ENCODE measurements around the gene CPD. TPM values are rescaled to one million over a fixed set of nuclear protein-coding genes. Genes with fewer than 3 reads are reported as not detected.

Gene CPD
- total and polyA plus RNA-seq, 8 donors = 4.6 to 48.4 (median 32.7) TPM

DNA sequence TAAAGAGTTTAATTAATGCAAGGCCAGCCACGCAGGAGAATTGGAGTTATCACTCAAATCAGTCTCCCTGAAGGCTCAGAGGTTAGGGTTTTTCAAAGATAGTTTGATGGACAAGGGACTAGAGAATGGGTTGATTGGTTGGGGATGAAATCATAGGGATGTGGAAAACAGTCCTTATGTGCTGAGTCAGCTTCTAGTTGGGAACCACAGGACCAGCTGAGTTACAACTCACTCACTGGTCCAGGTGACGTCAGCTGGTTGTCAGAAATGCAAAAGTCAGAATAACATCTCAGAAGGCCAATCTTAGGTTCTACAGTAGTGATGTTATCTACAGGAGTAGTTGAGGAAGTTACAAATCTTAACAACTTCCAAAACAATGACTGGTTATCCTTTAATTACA is 47.6 kb downstream of the CPD start:
- FAIRE-seq = no peak
- Histone ChIP-seq H3K27ac (no peak overlapping the region), H3K27me3 (no peaks in the 10 kb centered on the region), H3K36me3 (peaks cover 0 to 18% (median 3%) of the 10 kb centered on the region in 3 donors), H3K4me3 (no peak overlapping the region), H3K9me3 (no peaks in the 10 kb centered on the region), H3K4me1 (no peaks in the 10 kb centered on the region)
- intact Hi-C loops (cut with DNase I) = no loop called here
- no peak for DNase-seq
- WGBS, 2 donors = 91 to 94% methylated on average over 2 of the region's 2 CpGs
- ATAC-seq = no peak
- TF ChIP-seq, protein P1, sequence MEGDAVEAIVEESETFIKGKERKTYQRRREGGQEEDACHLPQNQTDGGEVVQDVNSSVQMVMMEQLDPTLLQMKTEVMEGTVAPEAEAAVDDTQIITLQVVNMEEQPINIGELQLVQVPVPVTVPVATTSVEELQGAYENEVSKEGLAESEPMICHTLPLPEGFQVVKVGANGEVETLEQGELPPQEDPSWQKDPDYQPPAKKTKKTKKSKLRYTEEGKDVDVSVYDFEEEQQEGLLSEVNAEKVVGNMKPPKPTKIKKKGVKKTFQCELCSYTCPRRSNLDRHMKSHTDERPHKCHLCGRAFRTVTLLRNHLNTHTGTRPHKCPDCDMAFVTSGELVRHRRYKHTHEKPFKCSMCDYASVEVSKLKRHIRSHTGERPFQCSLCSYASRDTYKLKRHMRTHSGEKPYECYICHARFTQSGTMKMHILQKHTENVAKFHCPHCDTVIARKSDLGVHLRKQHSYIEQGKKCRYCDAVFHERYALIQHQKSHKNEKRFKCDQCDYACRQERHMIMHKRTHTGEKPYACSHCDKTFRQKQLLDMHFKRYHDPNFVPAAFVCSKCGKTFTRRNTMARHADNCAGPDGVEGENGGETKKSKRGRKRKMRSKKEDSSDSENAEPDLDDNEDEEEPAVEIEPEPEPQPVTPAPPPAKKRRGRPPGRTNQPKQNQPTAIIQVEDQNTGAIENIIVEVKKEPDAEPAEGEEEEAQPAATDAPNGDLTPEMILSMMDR (IDR thresholded peaks at IDR 0.05) = no peak

DNA sequence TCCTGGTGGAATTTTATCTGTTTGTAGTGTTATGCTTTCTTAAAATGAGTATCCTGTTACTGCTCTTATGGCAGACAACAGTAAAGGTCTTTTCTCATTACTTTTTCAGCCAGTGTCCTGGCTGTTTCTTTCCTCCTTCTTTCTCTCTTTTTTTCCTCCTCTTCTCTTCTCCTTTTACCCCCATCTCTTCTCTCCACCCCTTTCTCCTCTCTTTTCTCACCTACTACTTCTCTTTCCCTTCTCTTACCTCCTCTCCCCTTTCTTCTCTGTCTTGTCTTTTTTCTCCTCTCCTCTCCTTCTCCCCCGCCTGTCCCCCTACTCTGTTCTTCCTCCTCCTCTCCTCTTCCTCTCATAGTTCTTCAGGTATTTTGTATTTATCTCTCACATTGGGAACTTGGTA is 48.9 kb downstream of the CPD start:
- DNase-seq (no peak), ATAC-seq (no peak), FAIRE-seq (no peak)
- Histone ChIP-seq H3K27ac (no peak overlapping the region), H3K36me3 (peaks cover 0 to 7% (median under 1%) of the 10 kb centered on the region in 3 donors), H3K9me3 (no peaks in the 10 kb centered on the region), H3K27me3 (no peaks in the 10 kb centered on the region), H3K4me1 (no peaks in the 10 kb centered on the region), H3K4me3 (no peak overlapping the region)
- intact Hi-C loops (cut with DNase I) = no loop called here
- TF ChIP-seq, protein P1 (IDR thresholded peaks at IDR 0.05) = no peak
- WGBS, 2 donors = 82 to 100% methylated on average over 1 of the region's 1 CpG

DNA sequence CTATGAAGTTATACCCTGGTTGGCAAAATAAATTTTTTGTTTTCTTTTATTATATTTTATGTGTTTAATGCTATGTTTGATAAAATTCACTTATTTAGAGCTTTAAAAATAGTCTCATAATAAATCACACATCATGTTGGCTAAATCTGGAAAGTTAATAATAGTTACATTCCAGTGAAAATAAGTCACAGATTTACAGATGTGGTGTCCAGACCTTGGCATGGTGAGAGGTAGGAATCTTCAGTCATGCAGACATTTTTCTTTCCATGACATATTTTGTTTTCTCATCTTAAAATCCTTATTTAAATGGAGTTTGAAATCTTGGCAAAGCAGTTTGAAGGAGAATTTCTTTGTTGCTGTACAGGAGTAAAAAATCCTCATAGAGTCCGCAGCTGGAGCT is 50.4 kb downstream of the CPD start:
- ATAC-seq (no peak), FAIRE-seq (peak; percentile 56), DNase-seq (no peak)
- no peaks in the 10 kb centered on the region for H3K9me3 ChIP-seq
- H3K27ac ChIP-seq = no peak overlapping the region
- WGBS, 2 donors = 94 to 95% methylated on average over 1 of the region's 1 CpG
- H3K4me3 ChIP-seq = no peak overlapping the region
- no peaks in the 10 kb centered on the region for H3K36me3 ChIP-seq
- H3K27me3 ChIP-seq = no peaks in the 10 kb centered on the region
- TF ChIP-seq, protein P1 (IDR thresholded peaks at IDR 0.05) = no peak
- intact Hi-C loops (cut with DNase I) = no loop called here
- no peaks in the 10 kb centered on the region for H3K4me1 ChIP-seq

DNA sequence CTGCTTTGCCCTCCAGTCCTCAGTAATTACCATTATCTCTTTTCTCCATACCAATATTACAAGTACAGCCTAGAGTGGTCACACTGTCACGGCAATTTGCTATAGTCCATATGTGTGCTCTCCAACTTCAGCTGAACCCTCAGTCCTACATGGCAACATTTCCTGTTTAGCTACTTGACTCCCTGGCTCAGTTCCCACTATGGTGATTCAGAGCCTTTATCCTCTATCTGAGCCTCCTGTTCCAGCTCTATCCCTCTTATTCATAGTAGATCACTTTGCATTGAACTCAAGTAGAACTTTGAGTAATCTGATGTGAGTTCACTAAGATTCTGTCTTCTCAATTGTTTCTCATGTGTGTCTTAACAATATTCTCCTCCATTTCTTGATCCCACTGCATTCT is 54.8 kb downstream of the CPD start:
- 91 to 95% methylated on average over 1 of the region's 1 CpG for WGBS, 2 donors
- intact Hi-C loops (cut with DNase I) = no loop called here
- Histone ChIP-seq H3K9me3 (no peaks in the 10 kb centered on the region), H3K4me3 (no peak overlapping the region), H3K27me3 (no peaks in the 10 kb centered on the region), H3K4me1 (no peaks in the 10 kb centered on the region), H3K27ac (no peak overlapping the region), H3K36me3 (no peaks in the 10 kb centered on the region)
- ATAC-seq (peak; percentile 22 to 72 (median 53)), DNase-seq (peak in 1 of 6 donors; percentile 29), FAIRE-seq (no peak)
- TF ChIP-seq, protein P1 (IDR thresholded peaks at IDR 0.05) = no peak

DNA sequence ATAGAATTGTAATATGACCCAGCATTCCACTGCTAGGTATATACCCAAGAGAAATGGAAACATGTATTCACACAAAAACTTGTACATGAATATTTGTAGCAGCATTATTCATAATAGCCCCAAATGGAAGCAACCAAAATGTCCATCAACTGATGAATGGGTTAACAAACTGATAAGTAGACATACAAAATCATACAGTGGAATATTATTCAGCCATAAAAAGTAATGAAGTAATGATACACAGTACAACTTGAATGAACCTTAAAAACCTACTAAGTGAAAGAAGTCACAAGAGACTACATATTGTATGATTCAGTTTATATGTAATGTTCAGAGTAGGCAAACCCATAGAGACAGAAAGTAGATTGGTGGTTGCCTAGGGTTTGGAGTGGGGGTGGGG is 58.0 kb downstream of the CPD start:
- H3K36me3 ChIP-seq = no peaks in the 10 kb centered on the region
- ATAC-seq = no peak
- H3K27ac ChIP-seq = no peak overlapping the region
- no peak for DNase-seq
- H3K4me1 ChIP-seq = no peaks in the 10 kb centered on the region
- TF ChIP-seq, protein P1 (IDR thresholded peaks at IDR 0.05) = no peak
- no peak for FAIRE-seq
- no peaks in the 10 kb centered on the region for H3K9me3 ChIP-seq
- intact Hi-C loops (cut with DNase I) = no loop called here
- H3K4me3 ChIP-seq = no peak overlapping the region
- H3K27me3 ChIP-seq = no peaks in the 10 kb centered on the region
